Aorta (tissue), 5 donors: ENCODE data around the gene LPGAT1. TPM values are rescaled to one million over a fixed set of nuclear protein-coding genes. Genes with fewer than 3 reads are reported as not detected.
"Not testable (repeated sequence)": the region's sequence is repeated elsewhere in the genome, so short reads cannot be mapped to it uniquely, and the experiment has no call there.

Experiments used
- ATAC-seq: fragments of 200-7000 bp; cut with Tn5 transposase; one replicate; pipeline ENCODE4 v1.9.1; 2022; ENCODE audit warnings: moderate library complexity; ENCODE audit not compliant: low FRiP score
- DNase-seq, 2 donors: peaks; one replicate each; pipeline ENCODE4 v3.0.0-alpha.2; 2020
- H3K27ac ChIP-seq, 2 donors: one replicate each; pipeline ENCODE4 v1.5.1; 2013; ENCODE audit warnings: low read length in 2 of 2, mild to moderate bottlenecking in 2 of 2, moderate library complexity in 2 of 2, control low read depth in 1 of 2, inconsistent platforms in 1 of 2, low read depth in 1 of 2
- H3K27me3 ChIP-seq, 2 donors: one replicate each; pipeline ENCODE4 v1.6.1; 2013; ENCODE audit warnings: control low read depth in 1 of 2, low read length in 1 of 2, mild to moderate bottlenecking in 1 of 2, moderate library complexity in 1 of 2; ENCODE audit not compliant: insufficient read depth in 2 of 2, control insufficient read depth in 1 of 2
- H3K36me3 ChIP-seq, 2 donors: one replicate each; pipeline ENCODE4 v1.6.1; 2013; ENCODE audit warnings: control low read depth in 1 of 2, low read length in 1 of 2, mild to moderate bottlenecking in 1 of 2; ENCODE audit not compliant: insufficient read depth in 2 of 2, control insufficient read depth in 1 of 2
- H3K4me1 ChIP-seq, 2 donors: one replicate each; pipeline ENCODE4 v1.6.1; 2013; ENCODE audit warnings: low read length in 2 of 2, control low read depth in 1 of 2, mild to moderate bottlenecking in 1 of 2, moderate library complexity in 1 of 2; ENCODE audit not compliant: insufficient read depth in 2 of 2, control insufficient read depth in 1 of 2
- H3K4me3 ChIP-seq, 2 donors: one replicate each; pipeline ENCODE4 v1.5.1; 2013; ENCODE audit warnings: low read length in 2 of 2, control low read depth in 1 of 2, mild to moderate bottlenecking in 1 of 2
- H3K9me3 ChIP-seq: one replicate; pipeline ENCODE4 v1.6.1; 2013; ENCODE audit warnings: mild to moderate bottlenecking, low read length; ENCODE audit not compliant: control insufficient read depth
- WGBS, 2 donors: extraction: QIAGEN DNeasy Blood & Tissue Kit; methylation state at CpG; one replicate each; pipeline ENCODE4 v1.1.7; 2013; 5-methylcytosine and 5-hydroxymethylcytosine counted together
- intact Hi-C, 2 donors: fragments of 100-400 bp; cut with DNase I; formaldehyde crosslinking; loops; one replicate each; pipeline versions ENCODE4 v1.14.2 to v1.15.0; 2022
- polyA plus RNA-seq, 2 donors: library from polyadenylated mRNA; stranded (reverse); fragments of 200-250 nt; gene quantifications; one replicate each; pipeline ENCODE4 v1.2.3, GENCODE V29; 2013
- total RNA-seq, 2 donors: library from RNA; stranded (reverse); fragmentation: NEBNext Ultra II Directional; extraction: Animal tissue kit (Norgen Biotek cat#: 25700); gene quantifications; one replicate each; pipeline ENCODE4 v1.2.1, GENCODE V29; 2021
- donor health status: healthy with polysubstance abuse.
- donor health status: Bipolar disorder and iron deficiency.
- donor health status: DM: no; HTN: no; CAD: no.
- donor health status: DM: no; HTN: no; CAD: no.
- donor health status: DM: yes; HTN: yes; CAD: no.

The LPGAT1 gene
- total and polyA plus RNA-seq, 4 donors: 7.5 to 50.0 (median 26.3) TPM

- Histone ChIP-seq H3K27ac (no peak overlapping the region), H3K27me3 (no peaks in the 10 kb centered on the region), H3K36me3 (no peaks in the 10 kb centered on the region), H3K4me1 (no peaks in the 10 kb centered on the region), H3K9me3 (no peaks in the 10 kb centered on the region), H3K4me3 (no peak overlapping the region)
- peak; percentile 88 for ATAC-seq
- DNase-seq: peak; percentile 81 to 90
- intact Hi-C loops: loop anchor here in 1 of 2 donors (10.0 kb wide), 1 partner anchor 136 kb away; the partner anchor contains the start of gene LPGAT1
- WGBS, 2 donors: 18% methylated on average over 28 to 29 of the region's 29 CpGs
Observed at GRCh38 chr1:211698161-211699026, 132.2 kb downstream of the LPGAT1 start.

GRCh38 chr1:211697356-211697755, 133.2 kb downstream of the LPGAT1 start:
- H3K27ac ChIP-seq: no peak overlapping the region
- H3K36me3 ChIP-seq: no peaks in the 10 kb centered on the region
- H3K4me1 ChIP-seq: no peaks in the 10 kb centered on the region
- no peak overlapping the region for H3K4me3 ChIP-seq
- no peaks in the 10 kb centered on the region for H3K27me3 ChIP-seq
- H3K9me3 ChIP-seq: no peaks in the 10 kb centered on the region
- no peak for DNase-seq
- no peak for ATAC-seq
- 81 to 88% methylated on average over 1 of the region's 1 CpG for WGBS, 2 donors
- intact Hi-C loops: loop anchor here in 1 of 2 donors (10.0 kb wide), 1 partner anchor 137 kb away; the partner anchor contains the start of gene LPGAT1

GRCh38 chr1:211695135-211695816, 135.3 kb downstream of the LPGAT1 start:
- Histone ChIP-seq H3K9me3 (no peaks in the 10 kb centered on the region), H3K27me3 (no peaks in the 10 kb centered on the region), H3K36me3 (no peaks in the 10 kb centered on the region), H3K27ac (no peak overlapping the region), H3K4me3 (no peak overlapping the region), H3K4me1 (no peaks in the 10 kb centered on the region)
- ATAC-seq (no peak), DNase-seq (no peak)
- intact Hi-C loops: loop anchor here in 1 of 2 donors (10.0 kb wide), 1 partner anchor 140 kb away; the partner anchor contains the start of gene LPGAT1
- 67 to 76% methylated on average over 10 of the region's 10 CpGs for WGBS, 2 donors

- ATAC-seq: not testable (repeated sequence)
- intact Hi-C loops: loop anchor here in 1 of 2 donors (10.0 kb wide), 1 partner anchor 141 kb away; the partner anchor contains the start of gene LPGAT1
Observed at GRCh38 chr1:211693911-211694310, 136.7 kb downstream of the LPGAT1 start.

More at GRCh38 chr1:211693911-211694310, 136.7 kb downstream of the LPGAT1 start:
- H3K36me3 ChIP-seq, H3K4me3 ChIP-seq, H3K4me1 ChIP-seq, DNase-seq, H3K9me3 ChIP-seq, H3K27me3 ChIP-seq, H3K27ac ChIP-seq: not testable (repeated sequence)
- 84 to 91% methylated on average over 5 of the region's 5 CpGs for WGBS, 2 donors

Other genes with a start within 250 kb of the LPGAT1 start
- gene NEK2, start 155.1 kb downstream of the LPGAT1 start, total RNA-seq: 1 to 10 TPM in 1 of 2 donors, not detected in 1; 1.0 TPM
- 1 to 10 TPM in 1 of 2 donors, not detected in 1; 1.5 TPM for gene NEK2, start 155.1 kb downstream of the LPGAT1 start, polyA plus RNA-seq
- gene INTS7, start 204.8 kb upstream of the LPGAT1 start, total RNA-seq: 1 to 10 TPM; 7.4 to 9.4 TPM
- 1 to 10 TPM; 3.8 to 4.0 TPM for gene INTS7, start 204.8 kb upstream of the LPGAT1 start, polyA plus RNA-seq
- gene DTL, start 205.0 kb upstream of the LPGAT1 start, total RNA-seq: 1 to 10 TPM; 1.2 to 1.3 TPM
- gene DTL, start 205.0 kb upstream of the LPGAT1 start, polyA plus RNA-seq: under 1 TPM in 1 of 2 donors, not detected in 1; 0.10 TPM